GM18858 (cell line): ENCODE results near the gene TTC33.

Experiments
- ATAC-seq: cut with Tn5 transposase; IDR thresholded peaks from one replicate; pipeline ENCODE4 v1.9.1; 2021; ENCODE audit not compliant: unreplicated experiment

The TTC33 gene

GRCh38 chr5:40615586-40616170 lies 140.1 kb downstream of the TTC33 start:
- ATAC-seq = no peak

DNA sequence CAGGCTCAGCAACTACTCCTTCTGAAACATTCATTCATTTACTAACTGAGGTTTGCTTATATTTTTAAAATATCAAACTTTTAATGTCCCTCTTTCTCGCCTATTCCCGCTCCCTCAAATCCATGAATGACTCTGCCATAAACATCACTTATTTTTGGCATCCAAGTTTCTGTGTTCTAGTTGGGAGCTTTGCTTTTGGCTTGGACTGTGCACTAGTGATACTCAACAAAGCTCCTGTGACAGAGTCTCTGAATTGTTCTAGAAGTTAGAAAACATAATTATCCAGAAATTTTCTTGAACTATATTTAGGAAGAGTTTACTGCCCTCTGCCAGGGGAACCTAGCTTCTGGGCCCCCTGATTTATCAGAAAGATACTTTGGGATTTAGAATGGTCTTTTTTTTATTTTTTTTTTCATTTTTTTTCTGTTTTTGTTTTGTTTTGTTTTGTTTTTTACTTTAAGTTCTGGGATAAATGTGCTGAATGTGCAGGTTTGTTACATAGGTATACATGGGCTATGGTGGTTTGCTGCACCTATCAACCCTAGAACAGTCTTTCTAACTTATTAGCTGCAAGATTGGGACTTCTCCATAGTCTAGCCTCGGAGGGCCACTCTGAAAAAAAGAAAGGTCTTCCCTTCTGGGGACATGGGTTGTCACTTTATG lies 140.7 kb downstream of the TTC33 start:
- ATAC-seq = no peak

DNA sequence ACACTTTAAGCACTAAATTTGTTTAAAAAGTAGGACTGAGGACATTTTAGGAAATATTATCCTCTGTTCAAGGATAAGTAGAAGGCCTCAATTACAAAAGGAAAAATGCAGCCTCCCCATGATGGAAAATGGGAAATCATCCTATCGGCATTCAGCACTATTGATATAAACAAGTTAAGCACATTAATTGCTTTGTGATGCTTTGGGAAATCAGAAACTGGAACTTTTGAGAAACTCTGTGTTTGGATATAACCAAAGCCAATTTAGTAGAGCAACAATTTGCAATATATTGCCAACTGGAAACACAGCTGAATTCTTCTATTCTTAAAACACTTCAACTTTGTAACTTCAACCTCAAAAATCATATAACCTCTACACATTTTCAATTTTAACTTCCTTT lies 141.3 kb downstream of the TTC33 start:
- no peak for ATAC-seq

GRCh38 chr5:40607202-40607601 lies 148.6 kb downstream of the TTC33 start:
- no peak for ATAC-seq

GRCh38 chr5:40606077-40606765 lies 149.5 kb downstream of the TTC33 start:
- ATAC-seq = no peak

DNA sequence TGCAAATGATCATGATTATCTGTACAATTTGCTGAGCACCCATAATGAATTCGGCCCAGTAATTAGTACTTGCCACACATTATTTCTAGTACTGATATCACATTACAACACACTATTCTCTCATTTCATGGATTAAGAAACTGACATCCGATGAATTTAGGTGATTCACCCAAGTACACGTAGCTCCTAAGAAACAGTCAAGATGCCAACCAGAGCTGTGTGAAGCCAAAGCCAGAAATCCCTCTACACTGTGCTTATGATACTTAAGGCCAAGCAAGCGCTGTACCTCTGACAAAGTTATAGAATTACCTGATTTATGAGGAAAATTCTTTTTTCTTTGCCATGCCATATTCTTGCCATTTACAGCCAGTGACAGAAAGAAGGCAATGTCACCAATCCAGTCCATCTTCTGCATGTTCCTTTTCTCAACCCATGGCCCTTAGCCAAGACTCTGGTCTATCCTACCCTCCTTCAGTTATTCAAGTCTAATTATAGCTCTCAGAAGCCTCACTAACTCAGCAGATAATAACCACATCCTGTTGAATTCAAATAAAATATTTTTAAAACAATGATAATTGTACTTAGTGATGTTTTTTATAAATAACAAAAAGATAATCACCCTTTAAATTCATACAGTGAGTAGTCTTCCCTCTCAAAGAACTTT lies 150.3 kb downstream of the TTC33 start:
- no peak for ATAC-seq

GRCh38 chr5:40603378-40603777 lies 152.4 kb downstream of the TTC33 start:
- no peak for ATAC-seq

GRCh38 chr5:40601198-40601868 lies 154.4 kb downstream of the TTC33 start:
- no peak for ATAC-seq

DNA sequence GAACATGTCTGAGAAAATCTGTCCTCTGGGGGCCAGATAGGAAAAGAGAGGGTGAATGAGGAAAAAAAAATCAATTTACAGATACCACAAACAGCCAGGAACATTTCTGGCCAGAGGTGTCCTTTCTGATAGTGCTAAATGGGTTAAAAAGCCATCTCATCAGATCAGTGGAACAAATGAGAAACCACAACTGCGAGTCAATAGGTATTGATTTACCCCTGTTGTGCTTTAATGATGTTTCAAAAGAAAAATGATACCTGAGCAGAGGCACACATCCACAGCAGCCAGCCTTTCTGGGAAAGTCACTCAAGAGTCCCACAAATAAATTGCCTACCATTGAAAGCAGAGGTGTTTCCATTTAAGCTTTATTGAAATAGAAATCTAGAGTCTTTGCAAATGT lies 155.4 kb downstream of the TTC33 start:
- no peak for ATAC-seq

DNA sequence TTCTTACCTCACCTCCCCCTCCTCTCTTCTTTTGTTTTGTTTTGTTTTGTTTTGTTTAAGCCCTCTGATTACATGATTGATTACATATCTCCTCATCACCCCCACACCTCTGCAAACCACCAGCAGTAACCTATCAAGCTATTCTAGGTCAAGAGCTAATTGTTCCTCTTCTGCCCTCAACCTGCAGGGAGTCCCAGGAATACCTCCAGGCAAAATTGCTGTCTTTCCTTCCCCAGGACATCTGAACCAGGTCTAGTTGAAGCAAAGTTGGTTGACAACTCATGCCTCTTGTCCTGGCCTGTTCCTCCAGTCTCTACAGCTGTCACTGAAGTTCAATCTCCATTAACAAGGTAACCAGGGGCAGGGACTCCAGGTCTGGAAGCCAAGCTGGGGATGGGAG lies 156.1 kb downstream of the TTC33 start:
- ATAC-seq = no peak

- no peak for ATAC-seq
Measured at GRCh38 chr5:40594811-40595210, 160.9 kb downstream of the TTC33 start.

GRCh38 chr5:40591727-40592396 lies 163.9 kb downstream of the TTC33 start:
- ATAC-seq = peak; percentile 97

DNA sequence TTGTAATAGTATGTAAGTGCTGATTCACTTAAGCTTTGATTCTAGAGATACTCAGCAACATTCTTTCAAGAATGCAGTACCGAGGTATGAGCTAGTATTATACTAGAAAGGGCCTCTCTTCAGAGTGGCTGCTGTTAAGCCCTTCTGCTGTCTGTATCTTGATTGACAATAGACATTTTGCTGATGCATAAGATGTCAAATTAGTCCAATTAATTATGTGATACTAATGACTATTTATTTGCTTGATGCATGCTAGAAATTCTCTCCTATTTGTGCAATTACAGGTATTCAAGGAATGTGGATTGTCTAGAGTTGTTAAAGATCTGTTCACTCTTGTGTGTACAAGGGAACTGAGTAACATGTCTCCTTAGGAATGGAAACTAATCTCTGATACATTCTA lies 168.4 kb downstream of the TTC33 start:
- no peak for ATAC-seq

- no peak for ATAC-seq
Measured at GRCh38 chr5:40585537-40586267, 170.1 kb downstream of the TTC33 start.

DNA sequence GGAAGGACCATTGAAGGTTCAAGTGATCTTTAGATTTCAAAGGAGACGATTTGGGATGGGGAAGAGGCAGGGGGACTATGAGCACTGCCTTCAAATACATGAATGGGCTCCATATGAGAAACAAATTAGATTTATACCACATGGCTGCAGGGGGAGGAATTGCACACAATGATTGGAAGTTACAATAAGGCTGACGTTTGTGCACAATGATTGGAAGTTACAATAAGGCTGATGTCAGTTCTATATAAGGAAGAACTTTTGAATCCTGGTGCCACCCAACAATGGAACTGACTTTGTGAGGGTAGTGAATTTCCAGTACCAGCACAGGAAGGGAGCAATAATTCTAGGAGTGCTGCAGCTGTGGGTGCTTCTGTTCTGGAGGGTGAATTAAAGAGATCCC lies 171.7 kb downstream of the TTC33 start:
- no peak for ATAC-seq

GRCh38 chr5:40578501-40579451 lies 177.0 kb downstream of the TTC33 start:
- peak; percentile 98 for ATAC-seq

DNA sequence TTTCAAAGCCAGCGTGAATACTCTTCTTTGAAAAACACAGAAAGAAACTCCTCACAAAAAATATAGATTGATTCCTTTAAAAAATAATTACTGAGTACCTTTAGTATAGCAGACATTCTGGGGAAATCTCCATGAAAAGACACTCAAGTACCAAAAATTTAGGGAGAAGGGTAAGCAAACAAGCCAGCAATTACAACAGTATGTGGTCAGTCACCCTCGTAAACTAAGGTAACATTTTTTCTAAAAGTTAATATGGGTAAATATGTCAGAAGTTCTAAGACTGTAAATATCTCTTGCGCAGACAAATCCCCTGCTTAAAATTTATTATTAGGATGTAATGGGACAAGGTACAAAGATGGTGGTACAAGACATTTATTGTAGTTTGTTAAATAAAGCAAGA lies 178.0 kb downstream of the TTC33 start:
- ATAC-seq = no peak

DNA sequence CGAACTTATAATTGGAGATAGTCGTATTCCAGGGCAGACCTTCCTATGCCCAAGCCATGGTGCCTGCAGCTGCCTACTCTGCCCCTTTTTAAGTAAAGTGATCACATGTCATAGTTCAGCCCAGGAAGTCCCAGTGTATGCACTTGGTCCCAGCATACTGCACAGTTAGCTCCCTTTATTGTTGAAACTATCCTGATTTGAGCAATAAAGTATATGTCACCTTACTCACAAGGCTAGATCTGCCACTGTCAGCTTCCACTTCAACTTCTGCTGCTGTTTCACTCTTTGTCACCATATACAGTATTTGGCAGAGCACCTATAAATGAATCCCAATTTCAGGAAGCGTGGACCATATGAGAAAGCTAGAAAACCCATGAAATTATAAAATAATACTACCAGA lies 179.8 kb downstream of the TTC33 start:
- ATAC-seq = no peak

DNA sequence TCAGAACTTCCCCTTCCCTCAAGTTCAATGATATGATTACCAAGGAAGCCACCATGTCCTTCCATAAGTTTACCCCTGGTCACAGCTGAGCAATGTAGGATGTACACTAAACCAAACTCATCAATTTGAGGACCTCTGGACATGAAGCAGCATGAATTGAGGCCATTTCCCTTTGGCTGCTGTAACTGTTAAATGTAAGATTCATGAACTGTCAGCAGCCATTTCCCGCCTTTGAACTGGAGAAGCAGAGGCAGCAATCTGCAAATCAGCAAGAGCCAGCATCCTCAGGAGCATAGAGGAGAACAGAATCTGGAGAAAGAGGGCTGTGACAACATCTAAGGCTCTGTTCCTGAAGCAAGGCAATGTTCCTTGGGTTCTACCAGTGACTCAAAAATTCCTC lies 180.3 kb downstream of the TTC33 start:
- ATAC-seq = no peak
